HCT116 (cell line): ENCODE results near the gene RPH3AL. TPM values are rescaled to one million over a fixed set of nuclear protein-coding genes. Genes with fewer than 3 reads are reported as not detected.

Source experiments
- ATAC-seq: fragments of 200-7000 bp; cut with Tn5 transposase; 2 replicates; pipeline ENCODE4 v1.9.1; 2020; ENCODE audit warnings: mild to moderate bottlenecking, moderate library complexity
- BruUV-seq: library from RNA; stranded (reverse); fragments of 400-500 nt; replicated peaks from 2 replicates; lab custom pipeline; 2021; lab: Mats Ljungman, UMichigan
- CTCF ChIA-PET: fragments of 300-600 bp; sonication (Branson Sonifier 250); formaldehyde crosslinking; loops from one replicate; lab custom pipeline; 2021; ENCODE audit warnings: antibody characterized with exemption; lab: Charles Lee
- POLR2A ChIA-PET: fragments of 300-600, 350-600 bp; sonication (Branson Sonifier 250); formaldehyde crosslinking; loops from one replicate; lab custom pipeline; 2021; ENCODE audit warnings: antibody characterized with exemption; lab: Charles Lee
- RAD21 ChIA-PET, 2 experiments: fragments of 300-600 bp; sonication (Branson Sonifier 250); formaldehyde crosslinking; loops; one replicate each; lab custom pipeline; 2023; ENCODE audit warnings: low total read pairs in 2 of 2; ENCODE audit not compliant: uncharacterized antibody in 2 of 2, unreplicated experiment in 2 of 2, low non-redundant PET in 1 of 2; lab: Charles Lee
- DNase-seq: peaks from one replicate; pipeline ENCODE4 v3.0.0-alpha.2; 2010; ENCODE audit warnings: low read depth, low spot score
- H2AFZ ChIP-seq: fragments of 200-600 bp; shearing (Covaris generic), sonication (generic); 2 replicates; pipeline ENCODE4 v1.6.1; 2017; ENCODE audit warnings: low read depth, mixed run types, mixed read lengths, antibody characterized with exemption, low read length; ENCODE audit not compliant: poor library complexity, severe bottlenecking
- H3K27ac ChIP-seq: 2 replicates; pipeline ENCODE4 v1.5.1; 2012; ENCODE audit warnings: low read depth, low read length
- H3K27me3 ChIP-seq: fragments of 200-600 bp; sonication (generic); 2 replicates; pipeline ENCODE4 v1.6.1; 2016; ENCODE audit warnings: mixed run types, low read length, mixed read lengths; ENCODE audit not compliant: insufficient read depth
- H3K36me3 ChIP-seq, 2 experiments: fragments of 200-500 bp in 1 of 2; fragments of 200-600 bp in 1 of 2; sonication (Bioruptor generic) in 1 of 2; sonication (generic) in 1 of 2; 2 replicates each; pipeline versions ENCODE4 v1.5.1 to v1.6.1; 2014 to 2016; ENCODE audit warnings: low read length in 2 of 2, inconsistent platforms in 1 of 2, mixed read lengths in 1 of 2, mixed run types in 1 of 2; ENCODE audit not compliant: insufficient read depth in 2 of 2, control insufficient read depth in 1 of 2
- H3K4me1 ChIP-seq, 2 experiments: fragments of 200-600 bp in 1 of 2; sonication (generic) in 1 of 2; 2 replicates each; pipeline versions ENCODE4 v1.5.1 to v1.6.1; 2012 to 2017; ENCODE audit warnings: low read length in 2 of 2, inconsistent platforms in 1 of 2, mild to moderate bottlenecking in 1 of 2, mixed read lengths in 1 of 2, mixed run types in 1 of 2, moderate library complexity in 1 of 2; ENCODE audit not compliant: insufficient read depth in 2 of 2, control insufficient read depth in 1 of 2
- H3K4me2 ChIP-seq: fragments of 200-600 bp; sonication (generic); 2 replicates; pipeline ENCODE4 v1.6.1; 2017; ENCODE audit warnings: mixed run types, low read length, mixed read lengths
- H3K4me3 ChIP-seq, 2 experiments: fragments of 200-600 bp in 1 of 2; sonication (generic) in 1 of 2; replicated peaks in 1 of 2; 2 replicates each; pipeline ENCODE4 v1.5.1; 2011 to 2016; ENCODE audit warnings: low read length in 2 of 2, control low read depth in 1 of 2, low read depth in 1 of 2, mild to moderate bottlenecking in 1 of 2, mixed read lengths in 1 of 2, mixed run types in 1 of 2
- H3K79me2 ChIP-seq: fragments of 200-600 bp; sonication (generic); 2 replicates; pipeline ENCODE4 v1.6.1; 2017; ENCODE audit warnings: mild to moderate bottlenecking, mixed run types, low read length, moderate library complexity, mixed read lengths; ENCODE audit not compliant: insufficient read depth
- H3K9ac ChIP-seq: fragments of 200-600 bp; sonication (generic); 2 replicates; pipeline ENCODE4 v1.6.1; 2016; ENCODE audit warnings: low read length, mixed read lengths
- H3K9me2 ChIP-seq: fragments of 200-600 bp; sonication (generic), shearing (Covaris generic); 2 replicates; pipeline ENCODE4 v1.6.1; 2017; ENCODE audit warnings: mixed run types, mild to moderate bottlenecking, moderate library complexity; ENCODE audit not compliant: insufficient read depth
- H3K9me3 ChIP-seq, 2 experiments: fragments of 200-500 bp in 1 of 2; fragments of 200-600 bp in 1 of 2; sonication (Bioruptor generic) in 1 of 2; sonication (generic) in 1 of 2; 2 replicates each; pipeline ENCODE4 v1.6.1; 2014 to 2017; ENCODE audit warnings: low read length in 2 of 2, mixed read lengths in 2 of 2, inconsistent platforms in 1 of 2, low read depth in 1 of 2, mild to moderate bottlenecking in 1 of 2, mixed run types in 1 of 2, moderate library complexity in 1 of 2; ENCODE audit not compliant: control insufficient read depth in 1 of 2, insufficient read depth in 1 of 2
- H4K20me1 ChIP-seq: fragments of 200-600 bp; sonication (generic), shearing (Covaris generic); 2 replicates; pipeline ENCODE4 v1.6.1; 2017; ENCODE audit warnings: mixed run types, mild to moderate bottlenecking, moderate library complexity; ENCODE audit not compliant: insufficient read depth
- EGR1 ChIP-seq: IDR thresholded peaks from 2 replicates; pipeline ENCODE4 v1.6.1; 2012; ENCODE audit warnings: low read depth
- EZH2phosphoT487 ChIP-seq: fragments of 200-600 bp; IDR thresholded peaks from 2 replicates; pipeline ENCODE4 v1.6.1; 2018; ENCODE audit warnings: antibody characterized with exemption, borderline replicate concordance
- FOSL1 ChIP-seq: IDR thresholded peaks from 2 replicates; pipeline ENCODE4 v1.6.1; 2012; ENCODE audit warnings: low read depth
- JUND ChIP-seq: IDR thresholded peaks from 2 replicates; pipeline ENCODE4 v1.6.1; 2012
- POLR2A ChIP-seq: IDR thresholded peaks from 2 replicates; pipeline ENCODE4 v1.7.0; 2011; ENCODE audit warnings: borderline replicate concordance; ENCODE audit not compliant: insufficient read depth, insufficient read length; ENCODE audit errors: extremely low read depth
- YY1 ChIP-seq: IDR thresholded peaks from 2 replicates; pipeline ENCODE4 v1.6.1; 2011; ENCODE audit warnings: low read length, low read depth, moderate library complexity, mild to moderate bottlenecking; ENCODE audit not compliant: insufficient replicate concordance; ENCODE audit errors: extremely low read depth
- ZNF274 ChIP-seq: fragments of 200-500 bp; sonication (Bioruptor generic); IDR thresholded peaks from 2 replicates; pipeline ENCODE4 v1.6.1; 2014; ENCODE audit warnings: mild to moderate bottlenecking, low read depth, low read length, inconsistent platforms
- intact Hi-C: fragments of 100-400 bp; cut with micrococcal nuclease; formaldehyde crosslinking; loops from 2 replicates; pipeline ENCODE4 v1.10.0; 2022
- total RNA-seq: library from RNA; stranded (reverse); gene quantifications from one replicate; pipeline ENCODE4 v1.2.1, GENCODE V29; 2021; ENCODE audit not compliant: unreplicated experiment
- TF ChIP-seq, protein P1 (sequence below): IDR thresholded peaks from 2 replicates; pipeline ENCODE4 v1.6.1; 2012; ENCODE audit warnings: low read depth
- TF ChIP-seq, protein P2 (sequence below): IDR thresholded peaks from 2 replicates; pipeline ENCODE4 v1.6.1; 2012
- TF ChIP-seq, protein P3 (sequence below): IDR thresholded peaks from 2 replicates; pipeline ENCODE4 v1.6.1; 2012
- TF ChIP-seq, protein P4 (sequence below), 3 experiments: fragments of 200-600 bp in 1 of 3; sonication (generic) in 1 of 3; IDR thresholded peaks in 2 of 3; conservative IDR thresholded peaks in 1 of 3; 2 replicates each; pipeline ENCODE4 v1.5.1; 2012 to 2017; ENCODE audit warnings: low read depth in 2 of 3, low read length in 2 of 3, antibody characterized with exemption in 1 of 3, borderline replicate concordance in 1 of 3, control low read depth in 1 of 3, mild to moderate bottlenecking in 1 of 3, mixed read lengths in 1 of 3, mixed run types in 1 of 3, moderate library complexity in 1 of 3; ENCODE audit not compliant: insufficient read depth in 1 of 3

Gene RPH3AL
- total RNA-seq, 1 experiment from 2014 or later, result 17.0 TPM

DNA sequence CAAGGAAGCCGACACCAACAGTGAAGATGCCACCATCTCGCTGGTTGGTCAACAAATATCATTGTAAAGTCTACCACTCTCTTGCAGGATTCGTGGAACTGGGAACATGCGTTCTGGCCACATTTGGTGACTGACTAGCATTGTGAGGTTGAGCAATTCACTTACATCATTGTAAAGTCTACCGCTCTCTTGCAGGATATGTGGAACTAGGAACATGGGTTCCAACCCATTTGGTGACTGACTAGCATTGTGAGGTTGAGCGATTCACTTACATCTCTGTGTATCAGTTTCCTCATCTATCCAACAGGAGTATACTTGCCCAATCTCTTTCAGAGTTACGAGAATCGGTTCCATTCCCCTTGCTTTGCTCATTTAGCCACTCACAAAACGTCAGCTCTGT is 42.6 kb upstream of the RPH3AL start:
- RAD21 ChIA-PET, result no interaction called here
- DNase-seq, result no peak
- TF ChIP-seq POLR2A, result no peak
- TF ChIP-seq, protein P1, sequence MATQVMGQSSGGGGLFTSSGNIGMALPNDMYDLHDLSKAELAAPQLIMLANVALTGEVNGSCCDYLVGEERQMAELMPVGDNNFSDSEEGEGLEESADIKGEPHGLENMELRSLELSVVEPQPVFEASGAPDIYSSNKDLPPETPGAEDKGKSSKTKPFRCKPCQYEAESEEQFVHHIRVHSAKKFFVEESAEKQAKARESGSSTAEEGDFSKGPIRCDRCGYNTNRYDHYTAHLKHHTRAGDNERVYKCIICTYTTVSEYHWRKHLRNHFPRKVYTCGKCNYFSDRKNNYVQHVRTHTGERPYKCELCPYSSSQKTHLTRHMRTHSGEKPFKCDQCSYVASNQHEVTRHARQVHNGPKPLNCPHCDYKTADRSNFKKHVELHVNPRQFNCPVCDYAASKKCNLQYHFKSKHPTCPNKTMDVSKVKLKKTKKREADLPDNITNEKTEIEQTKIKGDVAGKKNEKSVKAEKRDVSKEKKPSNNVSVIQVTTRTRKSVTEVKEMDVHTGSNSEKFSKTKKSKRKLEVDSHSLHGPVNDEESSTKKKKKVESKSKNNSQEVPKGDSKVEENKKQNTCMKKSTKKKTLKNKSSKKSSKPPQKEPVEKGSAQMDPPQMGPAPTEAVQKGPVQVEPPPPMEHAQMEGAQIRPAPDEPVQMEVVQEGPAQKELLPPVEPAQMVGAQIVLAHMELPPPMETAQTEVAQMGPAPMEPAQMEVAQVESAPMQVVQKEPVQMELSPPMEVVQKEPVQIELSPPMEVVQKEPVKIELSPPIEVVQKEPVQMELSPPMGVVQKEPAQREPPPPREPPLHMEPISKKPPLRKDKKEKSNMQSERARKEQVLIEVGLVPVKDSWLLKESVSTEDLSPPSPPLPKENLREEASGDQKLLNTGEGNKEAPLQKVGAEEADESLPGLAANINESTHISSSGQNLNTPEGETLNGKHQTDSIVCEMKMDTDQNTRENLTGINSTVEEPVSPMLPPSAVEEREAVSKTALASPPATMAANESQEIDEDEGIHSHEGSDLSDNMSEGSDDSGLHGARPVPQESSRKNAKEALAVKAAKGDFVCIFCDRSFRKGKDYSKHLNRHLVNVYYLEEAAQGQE, result no peak
- TF ChIP-seq JUND, result no peak
- TF ChIP-seq, protein P2, sequence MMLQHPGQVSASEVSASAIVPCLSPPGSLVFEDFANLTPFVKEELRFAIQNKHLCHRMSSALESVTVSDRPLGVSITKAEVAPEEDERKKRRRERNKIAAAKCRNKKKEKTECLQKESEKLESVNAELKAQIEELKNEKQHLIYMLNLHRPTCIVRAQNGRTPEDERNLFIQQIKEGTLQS, result no peak
- TF ChIP-seq, protein P3, sequence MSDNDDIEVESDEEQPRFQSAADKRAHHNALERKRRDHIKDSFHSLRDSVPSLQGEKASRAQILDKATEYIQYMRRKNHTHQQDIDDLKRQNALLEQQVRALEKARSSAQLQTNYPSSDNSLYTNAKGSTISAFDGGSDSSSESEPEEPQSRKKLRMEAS, result no peak
- TF ChIP-seq EZH2phosphoT487, result no peak
- no peak for TF ChIP-seq EGR1
- no peak for TF ChIP-seq FOSL1
- TF ChIP-seq, protein P4, sequence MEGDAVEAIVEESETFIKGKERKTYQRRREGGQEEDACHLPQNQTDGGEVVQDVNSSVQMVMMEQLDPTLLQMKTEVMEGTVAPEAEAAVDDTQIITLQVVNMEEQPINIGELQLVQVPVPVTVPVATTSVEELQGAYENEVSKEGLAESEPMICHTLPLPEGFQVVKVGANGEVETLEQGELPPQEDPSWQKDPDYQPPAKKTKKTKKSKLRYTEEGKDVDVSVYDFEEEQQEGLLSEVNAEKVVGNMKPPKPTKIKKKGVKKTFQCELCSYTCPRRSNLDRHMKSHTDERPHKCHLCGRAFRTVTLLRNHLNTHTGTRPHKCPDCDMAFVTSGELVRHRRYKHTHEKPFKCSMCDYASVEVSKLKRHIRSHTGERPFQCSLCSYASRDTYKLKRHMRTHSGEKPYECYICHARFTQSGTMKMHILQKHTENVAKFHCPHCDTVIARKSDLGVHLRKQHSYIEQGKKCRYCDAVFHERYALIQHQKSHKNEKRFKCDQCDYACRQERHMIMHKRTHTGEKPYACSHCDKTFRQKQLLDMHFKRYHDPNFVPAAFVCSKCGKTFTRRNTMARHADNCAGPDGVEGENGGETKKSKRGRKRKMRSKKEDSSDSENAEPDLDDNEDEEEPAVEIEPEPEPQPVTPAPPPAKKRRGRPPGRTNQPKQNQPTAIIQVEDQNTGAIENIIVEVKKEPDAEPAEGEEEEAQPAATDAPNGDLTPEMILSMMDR (IDR thresholded peaks at IDR 0.05 in 2 of 3, conservative IDR thresholded peaks at IDR 0.05 in 1 of 3; ENCODE audit: borderline replicate concordance in 1 of 3, insufficient read depth in 1 of 3, low read depth in 2 of 3, low read length in 2 of 3), result no peak
- no peak for TF ChIP-seq ZNF274
- TF ChIP-seq YY1, result no peak
- TF ChIP-seq, all 23 proteins: peak for 0
- ChIA-PET CTCF (no interaction called here), POLR2A (no interaction called here)
- no peak overlapping the region for H3K4me3 ChIP-seq
- no peaks in the 10 kb centered on the region for H3K4me1 ChIP-seq
- BruUV-seq, result no TSS peak
- H4K20me1 ChIP-seq, result no peaks in the 10 kb centered on the region
- no peak overlapping the region for H3K27ac ChIP-seq
- H3K36me3 ChIP-seq, result no peaks in the 10 kb centered on the region
- intact Hi-C loops, result no loop called here
- no peaks in the 10 kb centered on the region for H3K9me3 ChIP-seq
- H3K9me2 ChIP-seq, result no peaks in the 10 kb centered on the region
- no peak overlapping the region for H2AFZ ChIP-seq
- H3K4me2 ChIP-seq, result no peak overlapping the region
- no peaks in the 10 kb centered on the region for H3K79me2 ChIP-seq
- H3K9ac ChIP-seq, result no peak overlapping the region
- no peak for ATAC-seq
- H3K27me3 ChIP-seq, result no peaks in the 10 kb centered on the region
